Measurements from ENCODE around the gene KLHL33. TPM values are rescaled to one million over a fixed set of nuclear protein-coding genes. Genes with fewer than 3 reads are reported as not detected.
A peak's percentile ranks its signal among the peaks of the same experiment; 100 is the strongest.
"Not testable (repeated sequence)": the region's sequence is repeated elsewhere in the genome, so short reads cannot be mapped to it uniquely, and the experiment has no call there.

KLHL33 gene
- total and polyA plus RNA-seq, 4 donors: 0.03 to 0.51 (median 0.16) TPM

DNA sequence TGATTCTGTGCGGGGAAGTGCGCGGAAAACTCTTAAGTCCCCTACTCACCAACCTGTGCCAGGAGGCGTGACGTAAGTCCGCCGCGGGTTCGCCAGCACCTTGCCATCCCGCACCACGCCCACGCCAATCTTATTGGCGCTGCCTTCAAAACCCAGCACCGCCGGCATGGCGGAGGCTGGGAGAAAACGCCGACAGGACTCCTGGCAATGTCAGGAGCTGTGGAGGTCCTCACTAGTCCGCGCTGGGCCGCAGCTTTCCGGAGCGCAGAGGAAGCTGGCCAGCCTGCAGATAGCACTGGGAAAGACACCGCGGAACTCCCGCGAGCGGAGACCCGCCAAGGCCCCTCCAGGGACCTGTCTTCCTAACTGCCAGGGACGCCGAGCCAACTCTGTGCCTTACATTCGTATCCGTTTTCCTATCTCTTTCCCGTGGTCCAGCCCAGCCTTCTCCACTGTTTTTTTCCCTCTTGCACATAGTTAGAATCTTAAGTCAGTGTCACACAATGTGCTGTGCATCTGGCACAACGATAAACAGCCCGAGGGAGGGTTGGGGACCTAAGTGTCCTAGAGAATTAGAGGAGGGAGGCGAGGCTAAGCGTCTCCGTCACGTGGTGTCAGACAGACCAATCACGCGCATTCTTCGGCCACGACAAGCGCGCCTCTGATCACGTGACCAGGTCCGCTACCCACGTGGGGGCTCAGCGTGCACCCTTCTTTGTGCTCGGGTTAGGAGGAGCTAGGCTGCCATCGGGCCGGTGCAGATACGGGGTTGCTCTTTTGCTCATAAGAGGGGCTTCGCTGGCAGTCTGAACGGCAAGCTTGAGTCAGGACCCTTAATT, 18.8 kb upstream of the KLHL33 start, which contains the start of the genes APEX1 and OSGEP:
TSS of gene APEX1 (plus strand) at position 711 of the 839 bp plus-strand sequence. CDS start 420 bp downstream, outside the sequence.
TSS of gene OSGEP (minus strand) at position 297 of the 839 bp plus-strand sequence. CDS start at position 168, 129 bp downstream.
- Histone ChIP-seq H3K4me3 (peak within 1 kb of the TSS; percentile 74), H3K9ac (ENCODE audit: insufficient read depth in 1 of 2, low read length in 2 of 2) (peak within 1 kb of the TSS; percentile 87 to 93), H3K36me3 (ENCODE audit: control insufficient read depth in 4 of 4, insufficient read depth in 4 of 4, low read length in 4 of 4) (peaks cover 25 to 45% (median 36%) of the 10 kb centered on the region in 4 donors), H3K9me3 (ENCODE audit: control insufficient read depth in 4 of 4, insufficient read depth in 3 of 4, low read length in 3 of 4) (no peaks in the 10 kb centered on the region), H3K27ac (ENCODE audit: low read depth in 1 of 2, low read length in 1 of 2) (peak within 1 kb of the TSS; percentile 96), H3K27me3 (ENCODE audit: control insufficient read depth in 3 of 3, insufficient read depth in 3 of 3, low read length in 2 of 3) (no peaks in the 10 kb centered on the region), H3K4me1 (ENCODE audit: control insufficient read depth in 5 of 5, insufficient read depth in 5 of 5, low read length in 5 of 5) (peaks cover 0 to 11% (median 5%) of the 10 kb centered on the region in 5 donors)
- 0% methylated on average over 56 of the region's 56 CpGs for WGBS, 2 donors
- peak; percentile 99 to 100 (median 99) for DNase-seq
- TF ChIP-seq, protein P1, sequence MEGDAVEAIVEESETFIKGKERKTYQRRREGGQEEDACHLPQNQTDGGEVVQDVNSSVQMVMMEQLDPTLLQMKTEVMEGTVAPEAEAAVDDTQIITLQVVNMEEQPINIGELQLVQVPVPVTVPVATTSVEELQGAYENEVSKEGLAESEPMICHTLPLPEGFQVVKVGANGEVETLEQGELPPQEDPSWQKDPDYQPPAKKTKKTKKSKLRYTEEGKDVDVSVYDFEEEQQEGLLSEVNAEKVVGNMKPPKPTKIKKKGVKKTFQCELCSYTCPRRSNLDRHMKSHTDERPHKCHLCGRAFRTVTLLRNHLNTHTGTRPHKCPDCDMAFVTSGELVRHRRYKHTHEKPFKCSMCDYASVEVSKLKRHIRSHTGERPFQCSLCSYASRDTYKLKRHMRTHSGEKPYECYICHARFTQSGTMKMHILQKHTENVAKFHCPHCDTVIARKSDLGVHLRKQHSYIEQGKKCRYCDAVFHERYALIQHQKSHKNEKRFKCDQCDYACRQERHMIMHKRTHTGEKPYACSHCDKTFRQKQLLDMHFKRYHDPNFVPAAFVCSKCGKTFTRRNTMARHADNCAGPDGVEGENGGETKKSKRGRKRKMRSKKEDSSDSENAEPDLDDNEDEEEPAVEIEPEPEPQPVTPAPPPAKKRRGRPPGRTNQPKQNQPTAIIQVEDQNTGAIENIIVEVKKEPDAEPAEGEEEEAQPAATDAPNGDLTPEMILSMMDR (IDR thresholded peaks at IDR 0.05; ENCODE audit: control extremely low read depth, extremely low read depth): no peak
- ATAC-seq (ENCODE audit: insufficient read depth, low FRiP score): peak; percentile 88

DNA sequence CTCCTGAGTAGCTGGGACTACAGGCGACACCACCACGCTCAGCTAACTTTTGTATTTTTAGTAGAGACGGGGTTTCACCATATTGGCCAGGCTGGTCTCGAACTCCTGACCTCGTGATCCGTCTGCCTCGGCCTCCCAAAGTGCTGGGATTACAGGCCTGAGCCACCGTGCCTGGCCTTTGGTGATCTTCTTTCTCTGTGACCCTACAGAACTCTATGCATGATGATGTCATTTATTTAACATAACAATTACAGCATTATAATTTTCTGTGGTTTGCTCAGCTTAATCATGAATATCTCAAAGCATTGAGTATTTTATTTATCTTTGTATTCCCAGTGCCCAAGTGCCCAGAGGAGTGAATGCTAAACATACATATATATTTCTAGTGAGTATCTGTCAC, 16.9 kb upstream of the KLHL33 start:
- DNase-seq; ATAC-seq (ENCODE audit: insufficient read depth, low FRiP score); H3K4me3 ChIP-seq; H3K9ac ChIP-seq (ENCODE audit: insufficient read depth in 1 of 2, low read length in 2 of 2); H3K9me3 ChIP-seq (ENCODE audit: control insufficient read depth in 4 of 4, insufficient read depth in 3 of 4, low read length in 3 of 4); H3K27ac ChIP-seq (ENCODE audit: low read depth in 1 of 2, low read length in 1 of 2); H3K27me3 ChIP-seq (ENCODE audit: control insufficient read depth in 3 of 3, insufficient read depth in 3 of 3, low read length in 2 of 3): not testable (repeated sequence)
- H3K4me1 ChIP-seq (ENCODE audit: control insufficient read depth in 5 of 5, insufficient read depth in 5 of 5, low read length in 5 of 5): peaks cover 0 to 11% (median 5%) of the 10 kb centered on the region in 5 donors
- WGBS, 2 donors: 94% methylated on average over 8 of the region's 8 CpGs
- H3K36me3 ChIP-seq (ENCODE audit: control insufficient read depth in 4 of 4, insufficient read depth in 4 of 4, low read length in 4 of 4): peaks cover 34 to 49% (median 39%) of the 10 kb centered on the region in 4 donors

DNA sequence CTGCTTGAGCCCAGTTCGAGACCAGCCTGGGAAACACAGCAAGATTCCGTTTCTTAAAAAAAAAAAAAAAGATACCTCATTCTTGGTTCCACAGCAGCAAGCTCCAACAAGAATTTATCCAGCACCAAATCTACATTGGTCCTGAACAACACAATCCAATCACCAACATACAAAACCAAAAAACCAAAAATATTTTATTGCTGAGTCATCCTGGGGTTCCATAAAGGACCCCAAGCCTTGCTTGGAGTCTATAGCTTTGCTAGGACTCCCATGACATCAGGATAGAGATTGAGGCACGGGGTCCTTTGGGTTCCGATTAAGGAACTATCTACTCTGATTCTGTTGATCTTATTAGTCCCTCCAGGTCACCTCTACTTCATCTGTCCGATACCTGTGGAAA, 10.9 kb upstream of the KLHL33 start:
- H3K9ac ChIP-seq (ENCODE audit: insufficient read depth in 1 of 2, low read length in 2 of 2): no peak overlapping the region
- H3K4me3 ChIP-seq: no peak overlapping the region
- no peak for DNase-seq
- TF ChIP-seq, protein P1 (IDR thresholded peaks at IDR 0.05; ENCODE audit: control extremely low read depth, extremely low read depth): no peak
- WGBS, 2 donors: 95% methylated on average over 5 of the region's 5 CpGs
- H3K27ac ChIP-seq (ENCODE audit: low read depth in 1 of 2, low read length in 1 of 2): no peak overlapping the region
- no peaks in the 10 kb centered on the region for H3K27me3 ChIP-seq (ENCODE audit: control insufficient read depth in 3 of 3, insufficient read depth in 3 of 3, low read length in 2 of 3)
- H3K4me1 ChIP-seq (ENCODE audit: control insufficient read depth in 5 of 5, insufficient read depth in 5 of 5, low read length in 5 of 5): no peaks in the 10 kb centered on the region
- no peaks in the 10 kb centered on the region for H3K9me3 ChIP-seq (ENCODE audit: control insufficient read depth in 4 of 4, insufficient read depth in 3 of 4, low read length in 3 of 4)
- no peak for ATAC-seq (ENCODE audit: insufficient read depth, low FRiP score)
- peaks cover 40 to 45% (median 43%) of the 10 kb centered on the region in 4 donors for H3K36me3 ChIP-seq (ENCODE audit: control insufficient read depth in 4 of 4, insufficient read depth in 4 of 4, low read length in 4 of 4)

DNA sequence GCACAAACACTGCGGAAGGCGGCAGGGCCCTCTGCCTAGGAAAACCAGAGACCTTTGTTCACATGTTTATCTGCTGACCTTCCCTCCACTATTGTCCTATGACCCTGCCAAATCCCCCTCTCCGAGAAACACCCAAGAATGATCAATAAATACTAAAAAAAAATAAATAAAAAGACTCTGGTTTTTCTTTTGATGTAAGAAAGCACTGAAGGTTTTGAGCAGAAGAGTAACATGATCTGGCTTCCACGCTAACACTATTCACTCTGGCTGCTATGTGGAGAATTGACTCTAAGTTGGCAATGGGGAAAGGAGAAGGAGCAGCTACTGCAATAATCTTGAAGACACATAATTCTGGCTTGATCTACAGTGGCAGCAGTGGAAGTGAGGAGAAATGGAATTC, 7.7 kb upstream of the KLHL33 start:
- not testable (repeated sequence) for H3K4me3 ChIP-seq; DNase-seq; H3K9me3 ChIP-seq (ENCODE audit: control insufficient read depth in 4 of 4, insufficient read depth in 3 of 4, low read length in 3 of 4); H3K4me1 ChIP-seq (ENCODE audit: control insufficient read depth in 5 of 5, insufficient read depth in 5 of 5, low read length in 5 of 5); H3K27ac ChIP-seq (ENCODE audit: low read depth in 1 of 2, low read length in 1 of 2); H3K9ac ChIP-seq (ENCODE audit: insufficient read depth in 1 of 2, low read length in 2 of 2); H3K27me3 ChIP-seq (ENCODE audit: control insufficient read depth in 3 of 3, insufficient read depth in 3 of 3, low read length in 2 of 3); ATAC-seq (ENCODE audit: insufficient read depth, low FRiP score)
- peaks cover 22 to 26% (median 25%) of the 10 kb centered on the region in 4 donors for H3K36me3 ChIP-seq (ENCODE audit: control insufficient read depth in 4 of 4, insufficient read depth in 4 of 4, low read length in 4 of 4)
- WGBS, 2 donors: 79 to 83% methylated on average over 2 of the region's 4 CpGs

Measured in lung (tissue), 12 donors.